ENCODE results near the gene PCDH19.

The PCDH19 gene

GRCh38 chrX:100395781-100396180, 14.3 kb downstream of the PCDH19 start:
- no peak for DNase-seq

DNA sequence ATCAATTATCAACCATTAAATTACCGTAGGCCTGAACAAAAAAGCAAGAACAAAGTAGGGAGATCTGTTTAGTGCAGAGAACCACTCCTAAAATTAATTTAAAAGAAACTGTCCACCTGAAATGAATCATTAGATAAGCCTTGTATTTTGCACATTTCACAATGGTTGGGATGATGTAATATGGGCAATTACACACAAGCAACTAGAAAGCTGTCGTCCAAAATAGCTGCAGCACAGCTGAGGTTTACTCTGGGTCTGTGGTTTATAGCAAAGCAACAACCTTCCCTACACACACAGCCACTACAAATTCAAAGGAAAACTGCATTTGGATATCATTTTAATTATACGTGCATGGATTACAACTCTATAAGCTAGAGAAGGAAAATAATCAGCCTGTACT, 28.5 kb downstream of the PCDH19 start:
- DNase-seq = no peak

GRCh38 chrX:100379388-100379986, 30.6 kb downstream of the PCDH19 start:
- DNase-seq = no peak

DNA sequence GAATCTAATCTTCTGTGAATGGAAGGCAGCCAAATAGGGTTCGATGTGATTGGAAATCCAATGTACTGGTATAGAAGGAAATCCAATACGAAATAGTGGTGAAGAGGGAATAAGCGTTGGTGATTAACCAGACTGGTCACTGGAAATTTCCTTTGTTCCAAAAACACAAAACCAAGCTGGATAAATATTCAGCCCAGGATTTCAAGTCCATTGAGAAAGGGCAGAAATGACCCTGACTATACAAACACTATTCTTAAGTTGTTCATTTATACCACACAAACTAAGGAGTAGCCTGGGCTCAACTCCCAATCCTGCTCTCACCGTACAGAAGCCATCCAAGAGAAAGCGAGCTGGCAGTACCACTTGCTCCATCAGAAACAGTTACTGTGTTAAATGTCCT, 32.2 kb downstream of the PCDH19 start:
- no peak for DNase-seq

- DNase-seq = no peak
Measured at GRCh38 chrX:100376576-100376975, 33.5 kb downstream of the PCDH19 start.

DNA sequence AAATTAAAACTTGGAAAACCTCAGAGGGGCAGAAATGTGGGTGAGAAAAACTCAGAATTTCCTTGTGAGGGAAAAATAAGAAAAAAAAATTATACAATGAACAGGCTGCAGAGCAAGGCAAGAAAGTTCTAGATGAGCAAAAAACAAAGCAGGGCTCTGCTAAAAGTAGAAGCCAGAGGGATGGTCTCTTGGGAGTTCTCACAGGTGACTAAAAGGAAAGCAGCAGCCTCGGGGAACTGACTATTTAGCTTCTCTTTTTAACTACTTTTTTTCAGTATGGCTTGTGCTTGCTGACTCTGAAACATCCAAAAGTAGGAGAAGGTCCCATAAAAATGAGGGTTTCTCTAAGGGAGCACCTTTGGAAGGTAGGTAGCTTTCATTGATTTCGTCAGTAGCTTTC, 36.4 kb downstream of the PCDH19 start:
- DNase-seq = no peak

DNA sequence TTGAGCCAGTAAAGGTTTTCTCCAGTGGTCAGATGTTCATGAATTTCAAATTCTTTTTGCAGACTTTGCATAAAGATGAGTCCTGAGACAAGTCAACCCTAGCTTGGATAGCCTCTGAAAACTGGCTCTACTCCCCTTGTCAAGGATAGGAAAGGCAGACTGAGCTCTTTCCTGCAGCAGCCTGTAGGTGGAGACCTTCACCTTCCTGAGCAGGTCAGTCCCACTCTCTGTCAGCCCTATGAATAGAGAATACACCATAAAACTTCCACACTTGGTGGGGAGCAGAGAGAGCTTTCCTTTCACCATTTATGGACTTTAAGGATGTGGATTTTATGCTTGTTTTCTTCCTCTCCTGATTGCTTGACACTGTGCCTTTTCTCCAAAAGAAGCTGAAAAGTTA, 41.9 kb downstream of the PCDH19 start:
- no peak for DNase-seq

- no peak for DNase-seq
Measured at GRCh38 chrX:100363896-100364295, 46.2 kb downstream of the PCDH19 start.

- DNase-seq = no peak
Measured at GRCh38 chrX:100358766-100359165, 51.3 kb downstream of the PCDH19 start.

GRCh38 chrX:100356351-100356896, 53.6 kb downstream of the PCDH19 start:
- DNase-seq = no peak

GRCh38 chrX:100355680-100356079, 54.4 kb downstream of the PCDH19 start:
- no peak for DNase-seq

GRCh38 chrX:100353326-100353725, 56.7 kb downstream of the PCDH19 start:
- no peak for DNase-seq

- no peak for DNase-seq
Measured at GRCh38 chrX:100350704-100351489, 59.2 kb downstream of the PCDH19 start.

DNA sequence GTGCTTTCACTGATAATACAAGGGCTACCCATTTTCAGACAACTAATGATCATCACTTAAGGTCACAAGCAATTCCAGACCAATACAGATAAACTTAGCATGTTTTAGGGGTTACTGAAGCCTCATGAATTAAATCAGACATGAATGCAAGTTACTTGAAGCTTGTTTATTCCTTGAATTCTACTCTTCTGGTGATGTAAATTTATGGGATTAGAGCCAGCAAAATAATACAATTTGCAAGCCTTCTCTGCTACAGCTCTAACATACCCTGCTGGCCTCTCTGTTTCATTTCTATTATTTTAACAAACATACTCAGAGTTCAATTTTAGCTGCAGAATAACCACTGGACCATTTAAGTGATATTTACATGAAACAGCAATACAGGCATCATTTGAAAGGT, 60.7 kb downstream of the PCDH19 start:
- DNase-seq = no peak

DNA sequence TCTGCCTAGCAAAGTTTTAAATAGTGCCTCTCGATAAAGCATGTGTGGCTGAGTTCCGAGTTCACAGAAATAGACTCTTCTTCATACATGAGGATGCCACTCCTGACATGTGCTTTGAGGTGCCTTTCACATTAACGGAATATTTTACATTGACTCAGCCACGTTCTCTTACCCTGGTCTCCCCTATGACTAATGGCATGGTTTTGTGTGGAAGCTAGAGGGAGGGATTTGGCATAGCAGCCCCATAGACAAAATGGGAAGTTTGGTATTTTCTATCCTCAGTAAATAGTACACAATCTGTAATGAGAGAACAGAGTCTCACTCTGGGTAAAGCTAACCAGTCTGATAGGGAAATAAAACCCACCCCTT, 68.9 kb downstream of the PCDH19 start:
- DNase-seq = no peak

- no peak for DNase-seq
Measured at GRCh38 chrX:100340491-100341141, 69.5 kb downstream of the PCDH19 start.

DNA sequence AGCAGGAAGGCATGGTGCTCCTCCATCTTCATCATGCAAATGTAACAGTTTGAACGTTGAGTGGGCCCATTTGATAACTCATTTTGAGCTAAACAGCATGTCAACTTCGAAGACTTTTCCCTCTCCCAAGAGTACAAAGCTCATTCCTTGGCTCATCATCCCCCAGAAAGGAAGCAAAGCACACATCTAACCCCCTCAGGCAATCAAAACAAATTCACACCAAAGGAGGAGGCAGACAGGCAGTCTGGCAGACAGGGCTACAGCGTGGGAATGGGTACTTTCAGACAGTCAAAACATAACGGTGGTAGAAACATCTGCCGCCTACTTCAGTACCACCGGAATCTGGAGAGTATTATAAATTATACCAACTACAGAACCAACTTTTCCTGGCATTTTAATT, 81.7 kb downstream of the PCDH19 start:
- no peak for DNase-seq

GRCh38 chrX:100319716-100320115, 90.4 kb downstream of the PCDH19 start:
- no peak for DNase-seq

DNA sequence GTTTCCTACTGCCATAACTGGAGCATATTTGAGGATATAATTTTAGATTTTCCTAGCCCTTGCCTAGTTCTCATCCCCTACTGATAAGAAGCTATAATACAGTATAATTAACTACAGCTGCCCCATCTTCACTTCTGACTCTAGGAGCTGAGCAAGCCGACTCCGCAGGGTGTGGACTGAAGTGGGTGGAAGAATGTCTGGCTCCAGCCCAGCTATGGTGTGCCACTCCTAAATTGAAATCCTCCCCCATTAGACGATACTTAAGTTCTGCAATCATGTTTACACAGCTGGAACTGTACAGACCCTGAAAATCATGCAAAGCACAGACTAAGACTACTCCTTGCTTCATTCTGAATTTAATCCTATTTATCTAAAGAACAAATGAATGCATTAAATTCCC, 93.1 kb downstream of the PCDH19 start:
- DNase-seq = no peak

GRCh38 chrX:100315566-100315965, 94.5 kb downstream of the PCDH19 start:
- DNase-seq = no peak

- no peak for DNase-seq
Measured at GRCh38 chrX:100299559-100299958, 110.5 kb downstream of the PCDH19 start.

DNA sequence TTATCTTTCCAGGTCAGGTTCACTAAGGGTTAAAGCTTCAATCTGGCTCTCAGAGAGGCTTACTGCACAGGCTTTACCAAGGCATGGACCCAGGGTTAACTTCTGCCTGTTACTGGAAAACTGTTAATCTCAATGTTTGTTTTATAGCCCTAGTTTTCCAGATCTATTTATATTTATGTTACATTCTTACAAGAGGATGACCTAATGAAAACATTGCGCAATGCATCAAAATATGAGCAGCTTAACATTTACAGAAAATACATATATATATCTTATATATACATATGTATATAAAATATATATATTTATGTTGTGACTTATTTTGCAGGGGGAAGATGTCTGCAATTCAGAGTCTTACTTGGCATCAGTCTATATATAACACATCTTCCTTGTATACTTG, 112.3 kb downstream of the PCDH19 start:
- no peak for DNase-seq

DNA sequence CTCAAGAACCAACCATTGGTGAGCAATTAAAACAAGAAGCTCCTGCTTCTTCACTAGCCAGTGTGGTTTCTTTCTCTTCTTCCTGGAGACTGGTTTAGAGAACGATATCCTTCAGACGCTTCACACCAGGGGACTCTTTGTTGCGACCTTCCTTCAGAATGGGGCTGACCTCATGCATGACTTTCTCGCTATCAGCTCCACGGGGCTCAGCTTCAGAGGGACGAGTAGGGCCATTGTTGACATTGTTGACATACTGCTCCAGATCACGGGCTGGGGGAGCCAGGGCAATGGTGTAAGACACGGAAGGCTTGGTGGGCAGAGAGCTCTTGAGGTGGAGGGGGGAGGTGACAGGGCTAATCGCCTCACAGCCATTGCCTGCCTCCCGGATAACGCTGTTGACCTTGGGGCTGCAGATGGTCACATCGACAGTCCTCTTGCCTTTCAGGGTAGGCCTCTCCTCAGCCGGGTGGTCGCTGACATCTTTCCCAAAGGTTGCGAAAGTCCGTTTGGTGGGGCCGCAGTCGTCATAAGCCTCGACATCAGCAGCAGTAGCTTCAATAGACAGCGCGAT, 113.8 kb downstream of the PCDH19 start:
- DNase-seq = no peak

- no peak for DNase-seq
Measured at GRCh38 chrX:100294965-100295364, 115.1 kb downstream of the PCDH19 start.
